NCI-H345 treated with DMSO at 0.1 percent for 48 hours (cell line): ENCODE results near the gene ADPRHL1.
"Not testable (repeated sequence)": the region's sequence is repeated elsewhere in the genome, so short reads cannot be mapped to it uniquely, and the experiment has no call there.

ENCODE experiments used
- DNase-seq: peaks from one replicate; lab custom pipeline; 2025; ENCODE audit not compliant: unreplicated experiment; lab: John Stamatoyannopoulos, UW

ADPRHL1 gene

DNA sequence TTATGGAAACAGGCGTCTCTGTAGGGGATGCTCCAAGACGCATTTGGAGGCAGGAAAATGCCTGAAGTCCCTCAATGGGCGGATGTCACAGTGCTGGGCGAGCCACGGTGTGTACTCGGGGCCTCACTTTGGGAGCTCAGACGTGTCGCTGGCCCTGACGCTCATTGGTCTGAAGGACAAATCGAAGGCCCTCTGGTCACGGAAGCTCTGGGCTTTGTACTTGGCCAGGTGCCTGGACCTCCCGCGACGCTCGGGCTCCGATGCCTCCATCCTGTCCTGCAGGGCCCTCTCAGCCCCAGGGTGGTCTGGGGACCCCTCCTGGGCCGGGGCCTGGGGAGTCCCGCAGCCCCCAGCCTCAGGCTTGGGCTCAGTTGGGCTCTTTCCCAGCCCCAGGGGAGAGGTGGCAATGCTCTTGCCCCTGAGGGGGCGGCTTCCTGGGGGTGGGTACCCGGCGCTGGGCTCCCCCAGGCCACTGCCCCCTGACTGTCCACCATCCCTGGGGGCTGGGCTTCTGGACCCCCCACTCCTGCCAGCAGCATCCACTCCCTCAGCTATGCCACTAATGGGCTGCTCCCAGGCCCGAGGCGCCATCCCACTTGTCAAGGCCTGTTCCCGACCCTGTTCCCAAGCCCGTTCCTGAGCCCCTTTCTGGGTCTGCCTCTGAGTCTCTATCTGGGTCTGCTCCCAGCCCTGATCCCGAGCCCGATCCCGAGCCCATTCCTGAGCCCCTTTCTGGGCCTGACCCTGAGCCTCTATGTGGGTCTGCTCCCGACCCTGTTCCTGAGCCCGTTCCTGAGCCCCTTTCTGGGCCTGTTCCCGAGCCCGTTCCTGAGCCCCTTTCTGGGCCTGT, 49.8 kb downstream of the ADPRHL1 start:
- no peak for DNase-seq

GRCh38 chr13:113402471-113403254, 50.6 kb downstream of the ADPRHL1 start:
- no peak for DNase-seq

DNA sequence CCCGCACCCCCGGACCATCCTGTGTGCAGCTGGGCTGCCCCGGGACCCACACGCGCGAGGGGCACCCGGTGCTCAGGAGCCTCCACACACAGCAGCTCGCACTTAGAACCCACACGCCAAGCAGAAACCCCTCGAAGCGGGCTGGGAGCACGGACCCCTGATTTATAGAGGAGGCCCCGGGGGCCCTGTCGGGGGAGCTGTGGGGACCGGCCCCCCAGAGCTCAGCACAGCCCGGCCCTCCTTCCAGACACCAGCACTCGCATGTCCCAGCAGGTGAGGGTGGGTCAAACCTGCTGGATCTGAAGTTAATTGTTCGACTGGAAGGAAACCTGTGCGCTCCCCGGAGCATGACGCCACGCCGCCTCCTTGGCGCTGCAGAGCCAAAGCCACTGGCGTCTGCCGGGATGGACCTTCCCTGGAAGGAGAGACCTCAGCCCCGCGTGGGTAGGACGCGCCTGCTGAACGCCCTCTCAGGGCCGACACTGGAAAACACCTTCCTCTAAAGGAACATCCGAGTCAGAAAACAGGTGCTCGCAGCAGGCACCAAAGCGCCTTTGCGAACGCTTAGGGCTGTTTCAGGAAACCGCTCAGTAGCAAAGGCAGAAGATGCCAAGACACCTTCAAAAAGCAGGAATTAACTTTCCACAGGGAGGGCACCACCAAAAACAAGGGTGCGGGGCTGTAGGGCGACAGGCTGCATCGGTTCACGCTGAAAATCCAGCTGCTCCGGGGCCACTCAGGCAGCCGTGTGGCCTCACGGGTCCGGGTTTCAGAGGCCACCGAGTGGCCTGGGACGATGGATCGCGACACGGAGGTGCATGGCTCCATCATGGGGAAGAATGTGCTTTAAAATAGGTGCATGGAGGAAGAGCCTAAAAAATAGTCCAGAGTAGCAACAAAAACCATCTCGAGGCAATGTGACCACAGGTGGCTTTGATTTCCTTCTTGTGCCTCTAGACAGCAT, 51.6 kb downstream of the ADPRHL1 start:
- no peak for DNase-seq

- DNase-seq: no peak
Observed at GRCh38 chr13:113400621-113401451, 52.5 kb downstream of the ADPRHL1 start.

GRCh38 chr13:113399755-113400149, 53.5 kb downstream of the ADPRHL1 start:
- DNase-seq: no peak

DNA sequence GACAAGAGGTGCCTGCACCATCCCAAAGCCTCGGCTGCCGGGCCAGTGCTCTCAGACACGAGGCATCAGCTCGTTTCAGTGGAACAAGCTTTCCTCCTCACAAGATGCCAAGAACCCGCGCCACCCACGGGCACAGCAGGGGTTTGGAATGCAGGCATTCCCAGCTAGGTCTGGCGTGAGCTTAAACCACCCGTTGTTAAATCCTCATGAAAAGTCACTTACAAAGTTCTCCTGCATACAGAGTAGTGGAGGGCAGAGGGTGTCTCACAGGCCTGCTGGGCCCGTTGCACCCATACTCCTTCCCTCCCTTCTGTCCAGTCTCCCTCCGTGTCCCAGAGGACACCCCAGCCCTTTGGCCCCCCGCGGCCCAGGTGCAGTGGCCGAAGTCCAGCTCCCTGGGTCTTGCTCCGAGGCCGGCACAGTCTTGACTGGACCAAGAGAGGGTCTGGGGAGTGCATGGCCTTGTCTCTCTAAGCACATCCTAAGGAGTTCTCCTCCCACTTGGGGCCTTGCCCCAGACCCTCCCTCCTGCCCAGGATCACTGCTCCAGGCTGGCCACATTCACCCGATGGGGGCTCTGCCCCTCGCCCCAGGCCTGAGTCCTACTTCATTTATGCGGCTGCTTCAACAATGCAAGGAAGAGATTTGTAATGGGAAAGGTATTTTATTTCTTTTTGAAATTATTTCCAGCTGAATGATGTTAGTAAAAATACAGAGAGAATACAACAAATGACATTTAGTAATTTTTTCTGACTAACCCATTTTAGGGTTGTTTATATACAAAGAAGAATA, 54.1 kb downstream of the ADPRHL1 start:
- DNase-seq: no peak

- DNase-seq: no peak
Observed at GRCh38 chr13:113397608-113398425, 55.5 kb downstream of the ADPRHL1 start.

- DNase-seq: no peak
Observed at GRCh38 chr13:113394339-113394640, 59.0 kb downstream of the ADPRHL1 start.

GRCh38 chr13:113393563-113394338, 59.5 kb downstream of the ADPRHL1 start:
- DNase-seq: peak; percentile 56

DNA sequence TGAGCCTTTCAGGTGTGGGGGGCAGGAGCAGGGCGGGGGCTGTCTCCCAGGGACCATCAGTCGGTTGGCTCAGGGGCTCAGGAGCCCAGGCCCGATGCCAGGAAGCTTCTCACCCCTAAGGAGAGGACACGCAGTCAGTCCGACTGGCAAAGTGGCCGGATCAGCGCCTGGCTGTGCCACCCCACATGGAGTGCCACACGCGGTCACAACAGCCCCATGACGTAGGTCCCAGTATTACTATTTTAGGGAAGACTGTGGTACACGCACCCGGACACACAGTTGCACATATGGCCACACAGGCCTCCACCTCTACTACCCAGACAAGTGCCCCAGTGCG, 60.1 kb downstream of the ADPRHL1 start:
- no peak for DNase-seq

DNA sequence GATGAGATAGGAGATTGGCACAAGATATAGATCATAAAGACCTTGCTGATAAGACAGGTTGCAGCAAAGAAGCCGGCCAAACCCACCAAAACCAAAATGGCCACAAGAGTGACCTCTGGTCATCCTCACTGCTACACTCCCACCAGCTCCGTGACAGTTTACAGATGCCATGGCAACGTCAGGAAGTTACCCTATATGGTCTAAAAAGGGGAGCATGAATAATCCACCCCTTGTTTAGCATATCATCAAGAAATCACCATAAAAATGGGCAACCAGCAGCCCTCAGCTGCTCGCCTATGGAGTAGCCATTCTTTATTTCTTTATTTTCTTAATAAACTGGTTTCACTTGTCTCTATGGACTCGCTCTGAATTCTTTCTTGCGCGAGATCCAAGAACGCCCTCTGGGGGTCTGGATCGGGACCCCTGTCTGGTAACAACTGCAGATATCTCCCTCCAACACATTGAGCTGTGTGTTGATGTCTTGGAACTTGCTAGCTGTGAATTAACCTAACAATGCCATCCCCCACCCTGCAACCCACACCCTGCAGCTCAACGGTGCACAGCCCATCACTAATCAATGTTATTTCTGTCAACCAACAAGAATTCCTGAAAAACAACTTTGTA, 62.3 kb downstream of the ADPRHL1 start:
- DNase-seq: no peak

DNA sequence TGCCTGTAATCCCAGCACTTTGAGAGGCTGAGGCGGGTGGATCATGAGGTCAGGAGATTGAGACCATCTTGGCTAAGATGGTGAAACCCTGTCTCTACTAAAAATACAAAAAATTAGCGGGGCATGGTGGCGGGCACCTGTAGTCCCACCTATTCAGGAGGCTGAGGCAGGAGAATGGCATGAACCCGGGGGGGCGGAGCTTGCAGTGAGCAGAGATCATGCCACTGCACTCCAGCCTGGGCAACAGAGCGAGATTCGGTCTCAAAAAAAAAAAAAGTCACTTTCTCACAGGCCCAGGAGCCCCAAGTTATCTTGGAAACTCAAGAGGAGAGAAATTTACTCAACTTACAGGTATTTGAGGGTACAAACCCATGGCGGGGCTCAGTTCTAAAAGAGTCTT, 63.7 kb downstream of the ADPRHL1 start:
- not testable (repeated sequence) for DNase-seq

DNA sequence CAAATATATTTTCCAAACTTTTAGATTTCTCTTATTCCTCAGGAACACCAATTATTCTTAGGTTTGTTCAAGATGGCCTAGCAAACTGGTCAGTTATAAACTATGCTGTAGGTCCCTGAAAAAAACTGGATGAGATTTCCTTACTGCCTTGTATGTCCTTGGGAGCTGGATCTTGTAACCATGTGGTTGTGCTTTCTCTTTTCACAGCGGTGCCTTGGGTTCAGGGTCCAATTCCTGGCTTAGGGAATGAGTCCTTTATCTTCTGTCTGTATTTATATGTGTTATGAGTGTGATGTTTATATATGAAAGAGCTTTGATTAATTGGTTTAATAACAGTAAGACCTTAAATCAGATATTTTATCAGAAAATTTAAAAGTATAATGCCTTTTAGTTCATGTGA, 65.9 kb downstream of the ADPRHL1 start:
- DNase-seq: no peak

DNA sequence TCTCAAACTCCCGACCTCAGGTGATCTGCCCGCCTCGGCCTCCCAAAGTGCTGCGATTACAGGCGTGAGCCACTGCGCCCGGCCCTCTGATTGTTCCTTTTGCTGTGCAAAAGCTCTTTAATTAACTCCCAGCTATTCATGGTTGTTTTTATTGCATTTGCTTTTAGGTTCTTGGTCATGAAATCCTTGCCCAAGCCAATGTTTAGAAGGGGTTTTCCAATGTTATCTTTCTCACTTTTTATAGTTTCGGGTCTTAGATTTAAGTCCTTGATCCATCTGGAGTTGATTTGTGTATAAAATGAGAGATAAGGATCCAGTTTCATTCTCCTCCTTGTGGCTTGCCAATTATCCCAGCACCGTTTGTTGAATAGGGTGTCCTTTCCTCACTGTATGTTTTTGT, 70.2 kb downstream of the ADPRHL1 start:
- DNase-seq: no peak

DNA sequence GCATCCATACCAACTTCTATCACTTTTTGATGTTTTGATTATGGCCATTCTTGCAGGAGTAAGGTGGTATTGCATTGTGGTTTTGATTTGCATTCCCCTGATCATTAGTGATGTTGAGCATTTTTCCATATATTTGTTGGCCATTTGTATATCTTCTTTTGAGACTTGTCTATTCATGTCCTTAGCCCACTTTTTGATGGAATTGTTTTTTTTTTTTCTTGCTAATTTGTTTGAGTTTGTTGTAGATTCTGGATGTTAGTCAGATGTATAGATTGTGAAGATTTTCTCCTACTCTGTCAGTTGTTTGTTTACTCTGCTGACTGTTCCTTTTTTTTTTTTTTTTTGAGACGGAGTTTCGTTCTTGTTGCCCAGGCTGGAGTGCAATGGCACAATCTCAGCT, 70.7 kb downstream of the ADPRHL1 start:
- not testable (repeated sequence) for DNase-seq

- DNase-seq: no peak
Observed at GRCh38 chr13:113378825-113379224, 74.5 kb downstream of the ADPRHL1 start.

- no peak for DNase-seq
Observed at GRCh38 chr13:113374511-113375175, 78.6 kb downstream of the ADPRHL1 start.
